Stimulated activated CD8-positive, alpha-beta memory T cell treated with anti-CD3 and anti-CD28 coated beads, Interleukin-7, amount 100 ng/mL, for 1 hour (primary cell): ENCODE measurements around the gene NUDT13.
"Not testable (repeated sequence)": the region's sequence is repeated elsewhere in the genome, so short reads cannot be mapped to it uniquely, and the experiment has no call there.

Experiments used
- DNase-seq, 2 donors: peaks; one replicate each; pipeline ENCODE4 v3.0.0-alpha.2; 2020; ENCODE audit warnings: low read depth in 2 of 2

Gene NUDT13

GRCh38 chr10:73099141-73099540, 11.1 kb upstream of the NUDT13 start:
- no peak for DNase-seq

GRCh38 chr10:73106301-73106700, 4.0 kb upstream of the NUDT13 start:
- no peak for DNase-seq

DNA sequence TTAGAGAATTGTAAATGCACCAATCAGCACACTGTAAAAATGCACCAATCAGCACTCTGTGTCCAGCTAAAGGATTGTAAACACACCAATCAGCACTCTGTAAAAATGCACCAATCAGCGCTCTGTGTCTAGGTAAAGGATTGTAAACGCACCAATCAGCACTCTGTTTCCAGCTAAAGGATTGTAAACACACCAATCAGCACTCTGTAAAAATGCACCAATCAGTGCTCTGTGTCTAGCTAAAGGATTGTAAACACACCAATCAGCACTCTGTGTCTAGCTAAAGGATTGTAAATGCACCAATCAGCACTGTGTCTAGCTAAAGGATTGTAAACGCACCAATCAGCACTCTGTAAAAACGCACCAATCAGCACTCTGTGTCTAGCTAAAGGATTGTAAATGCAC, 1.0 kb upstream of the NUDT13 start:
- DNase-seq: not testable (repeated sequence)

DNA sequence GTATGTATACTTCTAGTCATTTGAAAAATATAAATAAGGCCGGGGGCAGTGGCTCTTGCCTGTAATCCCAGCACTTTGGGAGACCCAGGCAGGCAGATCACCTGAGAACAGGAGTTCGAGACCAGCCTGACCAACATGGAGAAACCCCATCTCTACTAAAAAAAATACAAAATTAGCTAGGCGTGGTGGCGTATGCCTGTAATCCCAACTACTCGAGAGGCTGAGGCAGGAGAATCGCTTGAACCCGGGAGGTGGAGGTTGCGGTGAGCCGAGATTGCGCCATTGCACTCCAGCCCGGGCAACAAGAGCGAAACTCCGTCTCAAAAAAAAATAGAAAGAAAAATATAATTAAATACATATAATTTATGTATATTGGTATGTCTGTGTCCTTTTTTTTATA, 1.8 kb downstream of the NUDT13 start:
- DNase-seq: not testable (repeated sequence)

GRCh38 chr10:73113551-73113950, 3.3 kb downstream of the NUDT13 start:
- no peak for DNase-seq

GRCh38 chr10:73116017-73116416, 5.8 kb downstream of the NUDT13 start:
- no peak for DNase-seq

DNA sequence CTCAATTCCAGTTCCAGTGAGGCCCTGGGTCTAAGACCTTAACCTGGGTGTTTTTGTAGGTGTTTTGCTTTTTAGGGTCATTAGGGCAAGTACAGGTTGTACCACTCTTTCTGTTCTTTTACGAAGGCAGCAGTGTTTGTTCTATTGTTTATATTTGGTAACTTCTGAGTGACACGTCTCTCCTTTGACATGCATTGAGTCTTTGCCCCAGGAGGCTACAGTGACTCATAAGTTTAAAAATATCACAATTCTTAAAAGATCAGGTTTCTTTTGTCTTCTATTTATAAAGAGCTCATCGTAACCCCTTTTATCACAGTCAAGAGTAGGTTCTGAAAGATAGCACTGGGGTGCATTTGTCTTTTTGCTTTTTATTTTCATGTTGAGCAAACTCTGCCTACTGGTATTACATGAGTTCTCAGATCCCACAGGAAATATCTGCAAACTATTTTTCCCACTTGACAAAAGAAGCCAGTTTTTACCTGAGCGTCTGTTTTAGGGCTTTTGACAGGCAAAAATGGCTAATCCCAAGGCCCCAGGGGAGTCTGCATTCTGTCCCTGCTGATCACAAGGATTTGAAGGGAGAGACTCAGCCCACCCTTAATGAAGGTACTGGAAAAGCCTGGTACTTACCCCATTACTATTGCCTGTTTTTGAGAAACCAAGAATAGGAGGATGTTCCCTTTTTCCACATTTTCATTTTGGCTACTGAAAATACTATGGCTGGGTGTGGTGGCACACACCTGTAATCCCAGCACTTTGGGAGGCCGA, 7.9 kb downstream of the NUDT13 start:
- no peak for DNase-seq

DNA sequence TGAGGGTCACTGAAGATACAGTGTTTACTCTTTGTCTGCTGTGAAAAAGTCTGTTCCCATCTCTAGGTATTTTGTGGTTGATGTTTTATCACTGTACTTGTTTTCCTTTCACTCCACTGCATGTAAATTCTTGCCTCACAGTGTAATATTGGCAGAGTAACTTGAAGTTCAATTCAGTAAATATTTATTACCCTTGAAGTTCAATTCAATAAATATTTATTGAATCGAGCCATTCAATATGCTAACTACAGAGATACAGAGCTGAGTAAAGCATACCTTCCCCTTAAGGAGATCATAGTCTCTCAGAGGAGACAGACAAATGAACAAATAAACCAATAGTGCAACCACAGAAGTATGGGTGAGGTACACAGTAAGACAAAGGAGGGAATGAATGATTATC, 9.2 kb downstream of the NUDT13 start:
- no peak for DNase-seq

- DNase-seq: no peak
Observed at GRCh38 chr10:73119952-73120351, 9.7 kb downstream of the NUDT13 start.

- no peak for DNase-seq
Observed at GRCh38 chr10:73126343-73126742, 16.1 kb downstream of the NUDT13 start.

DNA sequence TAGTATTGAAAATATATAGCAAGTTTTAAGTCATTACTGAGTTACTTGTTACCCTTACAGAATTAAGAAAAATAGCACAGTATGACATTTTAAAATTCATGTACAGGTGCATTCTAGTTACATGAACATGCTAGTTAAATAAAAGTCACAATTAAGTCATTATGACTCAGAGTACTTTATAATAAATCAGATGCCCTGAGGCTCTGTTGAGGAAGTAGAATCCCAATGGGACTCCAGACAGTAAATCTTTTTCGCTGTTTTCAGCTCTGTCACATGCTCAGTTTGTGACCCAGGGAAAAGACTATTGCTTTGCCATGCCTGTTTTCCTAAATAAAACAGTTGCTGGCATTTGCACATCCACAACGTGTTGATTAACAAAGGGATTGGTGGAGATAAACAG, 21.0 kb downstream of the NUDT13 start:
- no peak for DNase-seq

GRCh38 chr10:73131913-73132686, 21.8 kb downstream of the NUDT13 start:
- no peak for DNase-seq

GRCh38 chr10:73134727-73135126, 24.5 kb downstream of the NUDT13 start:
- no peak for DNase-seq

GRCh38 chr10:73136627-73137026, 26.4 kb downstream of the NUDT13 start:
- DNase-seq: no peak

DNA sequence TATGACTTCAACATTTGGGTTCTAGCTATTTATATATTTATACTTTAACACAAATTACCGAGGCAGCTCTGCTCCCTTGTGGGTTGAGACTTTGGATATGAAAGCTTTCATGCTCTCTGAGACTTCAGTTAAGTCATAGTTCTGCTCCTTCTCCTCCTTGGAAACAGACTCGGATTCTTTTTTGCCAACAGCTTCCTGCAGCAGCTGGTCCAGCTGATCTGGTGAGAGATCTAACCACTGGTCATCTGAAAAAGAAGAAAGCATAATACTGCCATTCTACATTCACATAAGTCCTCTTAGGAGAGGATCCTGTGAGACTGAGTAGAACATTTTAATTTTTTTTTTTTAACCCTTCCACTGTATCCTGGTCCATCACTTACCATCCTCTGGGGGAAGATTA, 29.0 kb downstream of the NUDT13 start:
- DNase-seq: no peak

DNA sequence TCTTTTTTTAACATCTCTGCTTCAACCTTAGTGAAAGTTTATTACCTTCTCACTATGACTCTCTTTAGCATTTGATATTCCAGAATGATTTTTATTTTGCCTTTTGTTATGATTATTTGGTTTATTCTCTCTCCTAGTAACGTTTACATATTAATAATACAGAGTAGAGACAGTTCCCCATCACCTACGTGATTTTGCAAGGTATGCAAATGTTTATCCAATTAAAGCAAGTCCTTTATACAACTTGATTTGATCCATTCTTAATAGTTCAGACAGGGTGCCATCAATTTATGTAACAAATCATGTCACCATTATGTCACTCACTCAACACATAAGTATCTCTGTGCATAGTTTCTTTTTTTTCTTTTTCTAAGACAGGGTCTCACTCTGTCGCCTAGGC, 31.3 kb downstream of the NUDT13 start:
- no peak for DNase-seq

- not testable (repeated sequence) for DNase-seq
Observed at GRCh38 chr10:73150633-73151413, 40.6 kb downstream of the NUDT13 start.

DNA sequence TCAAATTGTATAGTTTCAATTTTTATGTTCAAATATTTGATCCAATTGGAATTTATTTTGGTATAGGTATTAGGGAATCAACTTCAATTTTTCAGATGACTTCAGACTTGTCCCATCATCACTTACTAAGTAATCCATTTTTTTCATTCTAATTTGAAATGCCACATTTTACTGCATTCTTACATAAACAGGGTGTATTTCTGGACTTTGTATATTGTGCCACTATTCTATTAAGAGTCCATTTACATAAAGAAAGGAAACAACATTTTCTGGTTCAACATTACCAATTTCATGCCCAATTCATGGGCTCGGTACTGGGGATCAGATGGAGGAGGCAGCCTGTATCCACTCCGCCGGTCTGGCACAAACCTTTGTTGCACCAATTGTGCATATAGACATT, 41.8 kb downstream of the NUDT13 start:
- DNase-seq: no peak

DNA sequence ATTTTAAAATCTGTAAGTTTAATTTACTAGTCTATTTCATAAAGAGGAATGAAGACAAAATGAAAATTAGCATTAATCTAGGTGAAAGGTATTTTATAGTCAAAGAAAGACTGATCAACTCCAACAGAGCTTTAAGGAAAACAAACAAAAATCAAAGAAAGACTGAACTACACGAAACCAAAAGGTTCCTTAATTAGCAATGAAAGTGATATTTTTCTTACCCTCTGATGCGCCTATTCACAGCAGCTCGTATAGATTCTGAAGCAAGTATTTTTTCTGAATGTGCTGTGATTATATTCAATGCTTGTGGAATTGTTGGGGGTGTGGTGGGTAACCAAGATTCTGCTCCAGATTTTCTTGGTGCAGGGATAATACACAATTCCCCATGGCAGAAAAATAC, 45.8 kb downstream of the NUDT13 start:
- DNase-seq: no peak

DNA sequence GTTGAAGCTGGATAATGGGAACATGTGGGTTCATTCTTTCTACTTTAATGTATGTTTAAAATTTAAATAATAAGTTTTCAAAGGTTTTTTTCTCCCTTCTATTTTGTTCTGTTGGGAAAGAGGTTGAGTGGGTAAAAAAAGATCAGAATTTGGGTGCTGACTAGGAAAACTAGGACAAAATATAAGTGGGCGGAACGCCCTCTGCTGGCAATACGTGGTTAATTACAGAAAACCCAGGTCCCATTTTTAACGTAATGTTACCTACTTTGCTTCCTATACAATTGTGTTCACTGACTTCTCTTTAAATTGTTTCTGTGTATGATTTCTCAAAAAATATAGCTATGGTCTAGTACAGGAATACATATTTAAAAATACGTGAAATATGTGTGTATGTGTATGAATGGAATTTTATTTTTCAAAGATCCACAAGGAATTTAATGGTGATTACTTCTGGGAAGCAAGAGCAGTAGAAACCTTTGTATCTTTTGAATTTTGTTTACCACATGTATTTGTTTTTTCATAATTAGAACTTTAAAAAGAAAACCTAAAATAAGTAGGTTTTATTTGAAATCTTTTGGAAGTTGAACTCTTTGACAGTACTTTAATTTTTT, 48.9 kb downstream of the NUDT13 start:
- peak in 1 of 2 donors; percentile 40 for DNase-seq

- DNase-seq: no peak
Observed at GRCh38 chr10:73161079-73161478, 50.8 kb downstream of the NUDT13 start.

- DNase-seq: no peak
Observed at GRCh38 chr10:73161662-73162061, 51.4 kb downstream of the NUDT13 start.
